Breast epithelium (tissue), 4 donors: ENCODE results near the gene HES7. TPM values are rescaled to one million over a fixed set of nuclear protein-coding genes. Genes with fewer than 3 reads are reported as not detected.

ENCODE experiments used
- DNase-seq, 2 donors: peaks; one replicate each; pipeline ENCODE4 v3.0.0-alpha.2; 2019; ENCODE audit warnings: low spot score in 2 of 2
- H3K27ac ChIP-seq, 2 donors: fragments of 200-600 bp; sonication (generic) in 1 of 2; one replicate each; pipeline ENCODE4 v1.5.1; 2016 to 2019; ENCODE audit warnings: mild to moderate bottlenecking in 1 of 2
- H3K27me3 ChIP-seq, 2 donors: fragments of 200-600 bp; sonication (generic) in 1 of 2; one replicate each; pipeline versions ENCODE4 v1.5.1 to v1.6.0; 2017 to 2019; ENCODE audit warnings: control low read depth in 1 of 2, mild to moderate bottlenecking in 1 of 2
- H3K36me3 ChIP-seq: fragments of 200-600 bp; one replicate; pipeline ENCODE4 v1.5.1; 2019
- H3K4me1 ChIP-seq, 2 donors: fragments of 200-600 bp; sonication (generic); one replicate each; pipeline ENCODE4 v1.5.1; 2016 to 2019; ENCODE audit warnings: control low read depth in 1 of 2
- H3K4me3 ChIP-seq, 3 donors: fragments of 200-600 bp; sonication (generic); 1 replicate in 2 of 3; 2 replicates in 1 of 3; pipeline ENCODE4 v1.5.1; 2016 to 2019; ENCODE audit warnings: mild to moderate bottlenecking in 3 of 3, moderate library complexity in 2 of 3
- H3K9me3 ChIP-seq, 2 donors: fragments of 200-600 bp; sonication (generic) in 1 of 2; one replicate each; pipeline ENCODE4 v1.5.1; 2016 to 2019; ENCODE audit warnings: control low read depth in 1 of 2
- CTCF ChIP-seq, 3 donors: fragments of 450-650 bp; IDR thresholded peaks; one replicate each; pipeline ENCODE4 v1.5.1; 2016 to 2017; ENCODE audit warnings: antibody characterized with exemption in 3 of 3, mild to moderate bottlenecking in 3 of 3, moderate library complexity in 3 of 3
- POLR2A ChIP-seq: fragments of 450-650 bp; IDR thresholded peaks from one replicate; pipeline ENCODE4 v1.6.1; 2016; ENCODE audit warnings: antibody characterized with exemption, mild to moderate bottlenecking, moderate library complexity
- POLR2AphosphoS5 ChIP-seq, 3 donors: sonication (generic); formaldehyde crosslinking; IDR thresholded peaks; one replicate each; pipeline ENCODE4 v1.6.1; 2017; ENCODE audit warnings: antibody characterized with exemption in 3 of 3
- intact Hi-C: fragments of 100-400 bp; cut with DNase I; formaldehyde crosslinking; loops from one replicate; pipeline ENCODE4 v1.15.1; 2023; ENCODE audit warnings: low total_unique reads
- total RNA-seq, 3 donors: library from RNA; depleted of rRNA; stranded (reverse); fragments of >200 nt; gene quantifications; one replicate each; pipeline ENCODE4 v1.1.0, GENCODE V29; 2016

HES7 gene
- total RNA-seq, 3 donors from 2014 or later = not detected

GRCh38 chr17:8150194-8151119, 26.6 kb upstream of the HES7 start:
- intact Hi-C loops = no loop called here
- H3K4me1 ChIP-seq = peaks cover 10 to 13% of the 10 kb centered on the region in 2 donors
- peak overlapping the region; percentile 99 to 100 for H3K27ac ChIP-seq
- TF ChIP-seq CTCF (IDR thresholded peaks at IDR 0.05) (peak in 1 of 3 donors; percentile 6), POLR2AphosphoS5 (IDR thresholded peaks at IDR 0.05) (peak in 2 of 3 donors; percentile 34 to 46), POLR2A (no peak)
- peaks cover 37% of the 10 kb centered on the region for H3K36me3 ChIP-seq
- H3K9me3 ChIP-seq = no peaks in the 10 kb centered on the region
- no peaks in the 10 kb centered on the region for H3K27me3 ChIP-seq
- H3K4me3 ChIP-seq = peak overlapping the region; percentile 86 to 99 (median 90)
- DNase-seq = no peak

- no peak for DNase-seq
- Histone ChIP-seq H3K4me3 (peak overlapping the region in 2 of 3 donors; percentile 86 to 90), H3K27ac (peak overlapping the region; percentile 99 to 100), H3K36me3 (peaks cover 41% of the 10 kb centered on the region), H3K4me1 (peaks cover 10 to 13% of the 10 kb centered on the region in 2 donors), H3K27me3 (no peaks in the 10 kb centered on the region), H3K9me3 (no peaks in the 10 kb centered on the region)
- TF ChIP-seq POLR2A (no peak), CTCF (IDR thresholded peaks at IDR 0.05) (no peak), POLR2AphosphoS5 (IDR thresholded peaks at IDR 0.05) (no peak)
- intact Hi-C loops = no loop called here
Measured at GRCh38 chr17:8149419-8150193, 25.7 kb upstream of the HES7 start.

GRCh38 chr17:8148560-8148959, 24.7 kb upstream of the HES7 start:
- no peaks in the 10 kb centered on the region for H3K9me3 ChIP-seq
- peak overlapping the region; percentile 65 to 99 for H3K27ac ChIP-seq
- peaks cover 10 to 13% of the 10 kb centered on the region in 2 donors for H3K4me1 ChIP-seq
- intact Hi-C loops = no loop called here
- TF ChIP-seq POLR2A = no peak
- TF ChIP-seq POLR2AphosphoS5 (IDR thresholded peaks at IDR 0.05) = no peak
- TF ChIP-seq CTCF (IDR thresholded peaks at IDR 0.05) = no peak
- DNase-seq = no peak
- peak overlapping the region in 1 of 3 donors; percentile 13 for H3K4me3 ChIP-seq
- H3K36me3 ChIP-seq = peaks cover 45% of the 10 kb centered on the region
- no peaks in the 10 kb centered on the region for H3K27me3 ChIP-seq

GRCh38 chr17:8147805-8148404, 24.0 kb upstream of the HES7 start:
- Histone ChIP-seq H3K27me3 (no peaks in the 10 kb centered on the region), H3K9me3 (no peaks in the 10 kb centered on the region), H3K4me3 (peak overlapping the region in 1 of 3 donors; percentile 13), H3K36me3 (peaks cover 45% of the 10 kb centered on the region), H3K4me1 (peaks cover 10% of the 10 kb centered on the region in 2 donors), H3K27ac (peak overlapping the region; percentile 65 to 99)
- no peak for DNase-seq
- intact Hi-C loops = no loop called here
- TF ChIP-seq CTCF (IDR thresholded peaks at IDR 0.05) (no peak), POLR2AphosphoS5 (IDR thresholded peaks at IDR 0.05) (peak in 1 of 3 donors; percentile 36), POLR2A (no peak)
